ENCODE data around the gene PARN. TPM values are rescaled to one million over a fixed set of nuclear protein-coding genes. Genes with fewer than 3 reads are reported as not detected.
"Not testable (repeated sequence)": the region's sequence is repeated elsewhere in the genome, so short reads cannot be mapped to it uniquely, and the experiment has no call there.

The PARN gene
- total and polyA plus RNA-seq, 2 experiments from 2014 or later: 32.5 to 61.3 TPM

- not testable (repeated sequence) for H3K27me3 ChIP-seq (ENCODE audit: insufficient read depth); H3K27me3 Mint-ChIP-seq (ENCODE audit: insufficient read depth, low read depth, poor library complexity); H3K27ac Mint-ChIP-seq; H3K4me1 ChIP-seq (ENCODE audit: insufficient read depth); H4K20me1 ChIP-seq (replicated peaks; ENCODE audit: insufficient read depth); H3K27ac ChIP-seq (ENCODE audit: low read depth); H2AFZ ChIP-seq; H3K9me2 ChIP-seq (ENCODE audit: insufficient read depth); H3K79me2 ChIP-seq (replicated peaks; ENCODE audit: insufficient read depth); H3K4me3 Mint-ChIP-seq; H3F3A ChIP-seq (replicated peaks; ENCODE audit: low read depth); H3K4me2 ChIP-seq; H3K4me1 Mint-ChIP-seq; H3K36me3 ChIP-seq (ENCODE audit: insufficient read depth); H3K36me3 Mint-ChIP-seq (ENCODE audit: low read depth); H3K4me3 ChIP-seq; ATAC-seq; DNase-seq (ENCODE audit: low spot score); H3K9me3 Mint-ChIP-seq
Observed at GRCh38 chr16:14420243-14420642, 209.8 kb downstream of the PARN start.

- Histone ChIP-seq H3K4me1 (ENCODE audit: insufficient read depth) (no peaks in the 10 kb centered on the region), H3F3A (replicated peaks; ENCODE audit: low read depth) (no peaks in the 10 kb centered on the region), H3K36me3 (ENCODE audit: insufficient read depth) (no peaks in the 10 kb centered on the region), H3K9me2 (ENCODE audit: insufficient read depth) (no peaks in the 10 kb centered on the region), H3K79me2 (replicated peaks; ENCODE audit: insufficient read depth) (no peaks in the 10 kb centered on the region), H3K27me3 (ENCODE audit: insufficient read depth) (no peaks in the 10 kb centered on the region), H4K20me1 (replicated peaks; ENCODE audit: insufficient read depth) (no peaks in the 10 kb centered on the region), H3K4me2 (no peak overlapping the region), H3K27ac (ENCODE audit: low read depth) (no peak overlapping the region), H2AFZ (no peak overlapping the region), H3K4me3 (no peak overlapping the region)
- Mint-ChIP-seq H3K4me1 (no peaks in the 10 kb centered on the region), H3K27ac (no peak overlapping the region), H3K9me3 (peaks cover 6% of the 10 kb centered on the region; the same call in 2 of the 3 replicates), H3K36me3 (ENCODE audit: low read depth) (peaks cover 6% of the 10 kb centered on the region), H3K4me3 (no peak overlapping the region), H3K27me3 (ENCODE audit: insufficient read depth, low read depth, poor library complexity) (peaks cover 5% of the 10 kb centered on the region)
- ATAC-seq (no peak), DNase-seq (ENCODE audit: low spot score) (no peak)
- no peak for TF ChIP-seq ZNF114 (CRISPR knock-in tag; IDR thresholded peaks at IDR 0.05)
Observed at GRCh38 chr16:14419817-14420216, 210.2 kb downstream of the PARN start.

- Histone ChIP-seq H2AFZ (no peak overlapping the region), H3K4me1 (ENCODE audit: insufficient read depth) (no peaks in the 10 kb centered on the region), H3K4me2 (no peak overlapping the region), H3K9me2 (ENCODE audit: insufficient read depth) (no peaks in the 10 kb centered on the region), H3K27ac (ENCODE audit: low read depth) (no peak overlapping the region), H3K4me3 (no peak overlapping the region), H3K79me2 (replicated peaks; ENCODE audit: insufficient read depth) (no peaks in the 10 kb centered on the region), H4K20me1 (replicated peaks; ENCODE audit: insufficient read depth) (no peaks in the 10 kb centered on the region), H3K36me3 (ENCODE audit: insufficient read depth) (no peaks in the 10 kb centered on the region), H3K27me3 (ENCODE audit: insufficient read depth) (no peaks in the 10 kb centered on the region), H3F3A (replicated peaks; ENCODE audit: low read depth) (no peaks in the 10 kb centered on the region)
- no peak for TF ChIP-seq ETS1 (IDR thresholded peaks at IDR 0.05)
- ATAC-seq (no peak), DNase-seq (ENCODE audit: low spot score) (no peak)
- Mint-ChIP-seq H3K9me3 (peaks cover 6% of the 10 kb centered on the region; the same call in 2 of the 3 replicates), H3K4me3 (no peak overlapping the region), H3K27me3 (ENCODE audit: insufficient read depth, low read depth, poor library complexity) (peaks cover 5% of the 10 kb centered on the region), H3K27ac (peak overlapping the region; percentile 7; the same call in 1 of the 2 replicates), H3K4me1 (no peaks in the 10 kb centered on the region), H3K36me3 (ENCODE audit: low read depth) (peaks cover 6% of the 10 kb centered on the region)
Observed at GRCh38 chr16:14418795-14419225, 211.2 kb downstream of the PARN start.

GRCh38 chr16:14416184-14416583, 213.9 kb downstream of the PARN start:
- H3K9me2 ChIP-seq (ENCODE audit: insufficient read depth): no peaks in the 10 kb centered on the region
- DNase-seq (ENCODE audit: low spot score) (no peak), ATAC-seq (no peak)
- no peaks in the 10 kb centered on the region for H4K20me1 ChIP-seq (replicated peaks; ENCODE audit: insufficient read depth)
- H3F3A ChIP-seq (replicated peaks; ENCODE audit: low read depth): no peaks in the 10 kb centered on the region
- no peak overlapping the region for H3K4me3 Mint-ChIP-seq
- H3K36me3 ChIP-seq (ENCODE audit: insufficient read depth): no peaks in the 10 kb centered on the region
- H3K27ac ChIP-seq (ENCODE audit: low read depth): no peak overlapping the region
- no peaks in the 10 kb centered on the region for H3K27me3 ChIP-seq (ENCODE audit: insufficient read depth)
- H3K9me3 Mint-ChIP-seq: peaks cover 6% of the 10 kb centered on the region; the same call in 2 of the 3 replicates
- no peak overlapping the region for H2AFZ ChIP-seq
- H3K27ac Mint-ChIP-seq: no peak overlapping the region
- peaks cover 6% of the 10 kb centered on the region for H3K36me3 Mint-ChIP-seq (ENCODE audit: low read depth)
- H3K4me1 ChIP-seq (ENCODE audit: insufficient read depth): no peaks in the 10 kb centered on the region
- H3K27me3 Mint-ChIP-seq (ENCODE audit: insufficient read depth, low read depth, poor library complexity): peaks cover 5% of the 10 kb centered on the region
- no peaks in the 10 kb centered on the region for H3K4me1 Mint-ChIP-seq
- no peak overlapping the region for H3K4me3 ChIP-seq
- H3K79me2 ChIP-seq (replicated peaks; ENCODE audit: insufficient read depth): no peaks in the 10 kb centered on the region
- no peak overlapping the region for H3K4me2 ChIP-seq
- TF ChIP-seq EZH2 (IDR thresholded peaks at IDR 0.05; ENCODE audit: low read depth, unreplicated experiment) (no peak), EZH2phosphoT487 (IDR thresholded peaks at IDR 0.05; ENCODE audit: unreplicated experiment) (no peak), ZNF462 (CRISPR knock-in tag; IDR thresholded peaks at IDR 0.05) (no peak)

Measured in GM23338 (cell line).